GM12878 (cell line): ENCODE data around the gene SRC.

ENCODE experiments used
- EZH2 ChIP-seq: IDR thresholded peaks from 2 replicates; pipeline ENCODE4 v1.6.1; 2012; ENCODE audit warnings: low read depth, mild to moderate bottlenecking, control low read depth, inconsistent platforms, low read length, borderline replicate concordance; ENCODE audit not compliant: control insufficient read depth
- FOXM1 ChIP-seq: IDR thresholded peaks from 2 replicates; pipeline ENCODE4 v1.6.1; 2012; ENCODE audit warnings: low read depth, mild to moderate bottlenecking, inconsistent platforms, low read length, moderate library complexity
- GABPA ChIP-seq: IDR thresholded peaks from 2 replicates; pipeline ENCODE4 v1.6.1; 2014; ENCODE audit warnings: antibody characterized with exemption, low read depth, mild to moderate bottlenecking, inconsistent platforms
- KDM1A ChIP-seq: fragments of 200-600 bp; sonication (generic); IDR thresholded peaks from 2 replicates; pipeline ENCODE4 v1.6.1; 2016; ENCODE audit warnings: borderline replicate concordance
- MXI1 ChIP-seq: fragments of 150-350 bp; IDR thresholded peaks from 2 replicates; pipeline ENCODE4 v1.6.1; 2011; ENCODE audit warnings: low read depth, mild to moderate bottlenecking, inconsistent platforms, low read length, improper control_type of control experiment
- NR2C2 ChIP-seq: IDR thresholded peaks from 2 replicates; pipeline ENCODE4 v1.6.1; 2011; ENCODE audit warnings: borderline replicate concordance, low read depth; ENCODE audit not compliant: control insufficient read depth, insufficient read length
- NR2F1 ChIP-seq: fragments of 450-650 bp; conservative IDR thresholded peaks from 2 replicates; pipeline ENCODE4 v1.6.1; 2017; ENCODE audit warnings: mild to moderate bottlenecking
- RAD21 ChIP-seq: IDR thresholded peaks from 2 replicates; pipeline ENCODE4 v1.6.1; 2011; ENCODE audit warnings: mild to moderate bottlenecking, low read depth, low read length, moderate library complexity; ENCODE audit not compliant: insufficient read depth
- RCOR1 ChIP-seq: conservative IDR thresholded peaks from 2 replicates; pipeline ENCODE4 v1.6.1; 2012; ENCODE audit warnings: low read depth, low read length, improper control_type of control experiment
- TF ChIP-seq, protein P1 (sequence below), 3 experiments: IDR thresholded peaks in 2 of 3; conservative IDR thresholded peaks in 1 of 3; 2 replicates each; pipeline ENCODE4 v1.5.1; 2011; ENCODE audit warnings: low read depth in 3 of 3, low read length in 3 of 3, mild to moderate bottlenecking in 3 of 3, control low read depth in 2 of 3, moderate library complexity in 2 of 3, inconsistent platforms in 1 of 3, mixed read lengths in 1 of 3; ENCODE audit not compliant: control insufficient read depth in 2 of 3, insufficient read depth in 1 of 3; ENCODE audit errors: extremely low read depth in 1 of 3
- TF ChIP-seq, protein P2 (sequence below): IDR thresholded peaks from 2 replicates; pipeline ENCODE4 v1.6.1; 2011; ENCODE audit warnings: borderline replicate concordance, low read depth, mild to moderate bottlenecking, moderate library complexity, low read length; ENCODE audit not compliant: insufficient read depth, poor library complexity, severe bottlenecking
- TF ChIP-seq, protein P3 (sequence below): fragments of 450-650 bp; IDR thresholded peaks from 2 replicates; pipeline ENCODE4 v1.6.1; 2017; ENCODE audit warnings: mild to moderate bottlenecking
- TF ChIP-seq, protein P4 (sequence below): IDR thresholded peaks from 2 replicates; pipeline ENCODE4 v1.6.1; 2011; ENCODE audit warnings: low read depth, low read length, improper control_type of control experiment, borderline replicate concordance

DNA sequence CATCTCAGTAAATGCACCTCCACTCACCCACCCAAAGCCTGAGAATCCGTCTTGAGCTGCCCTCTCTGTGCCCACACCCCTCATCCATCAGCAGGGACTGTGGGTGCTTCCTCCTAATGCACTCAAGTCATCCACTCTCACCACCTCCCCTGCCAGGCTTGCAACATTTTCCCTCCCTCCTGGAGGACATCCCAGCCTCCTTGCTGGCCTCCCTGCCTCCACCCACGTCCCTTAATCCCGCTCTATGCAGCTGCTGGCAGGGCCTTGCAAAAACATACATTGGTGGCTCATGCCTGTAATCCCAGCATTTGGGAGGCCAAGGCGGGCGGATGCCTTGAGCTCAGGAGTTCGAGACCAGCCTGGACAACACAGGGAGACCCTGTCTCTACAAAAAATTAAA, 15.6 kb upstream of the SRC start:
- TF ChIP-seq KDM1A (no peak), GABPA (no peak), RAD21 (no peak), MXI1 (no peak), FOXM1 (no peak), EZH2 (no peak), NR2C2 (no peak), RCOR1 (no peak), NR2F1 (no peak)
- TF ChIP-seq, protein P1, sequence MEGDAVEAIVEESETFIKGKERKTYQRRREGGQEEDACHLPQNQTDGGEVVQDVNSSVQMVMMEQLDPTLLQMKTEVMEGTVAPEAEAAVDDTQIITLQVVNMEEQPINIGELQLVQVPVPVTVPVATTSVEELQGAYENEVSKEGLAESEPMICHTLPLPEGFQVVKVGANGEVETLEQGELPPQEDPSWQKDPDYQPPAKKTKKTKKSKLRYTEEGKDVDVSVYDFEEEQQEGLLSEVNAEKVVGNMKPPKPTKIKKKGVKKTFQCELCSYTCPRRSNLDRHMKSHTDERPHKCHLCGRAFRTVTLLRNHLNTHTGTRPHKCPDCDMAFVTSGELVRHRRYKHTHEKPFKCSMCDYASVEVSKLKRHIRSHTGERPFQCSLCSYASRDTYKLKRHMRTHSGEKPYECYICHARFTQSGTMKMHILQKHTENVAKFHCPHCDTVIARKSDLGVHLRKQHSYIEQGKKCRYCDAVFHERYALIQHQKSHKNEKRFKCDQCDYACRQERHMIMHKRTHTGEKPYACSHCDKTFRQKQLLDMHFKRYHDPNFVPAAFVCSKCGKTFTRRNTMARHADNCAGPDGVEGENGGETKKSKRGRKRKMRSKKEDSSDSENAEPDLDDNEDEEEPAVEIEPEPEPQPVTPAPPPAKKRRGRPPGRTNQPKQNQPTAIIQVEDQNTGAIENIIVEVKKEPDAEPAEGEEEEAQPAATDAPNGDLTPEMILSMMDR (IDR thresholded peaks at IDR 0.05 in 2 of 3, conservative IDR thresholded peaks at IDR 0.05 in 1 of 3; ENCODE audit: control insufficient read depth in 2 of 3, extremely low read depth in 1 of 3, insufficient read depth in 1 of 3, low read depth in 3 of 3, low read length in 3 of 3): no peak
- TF ChIP-seq, protein P2, sequence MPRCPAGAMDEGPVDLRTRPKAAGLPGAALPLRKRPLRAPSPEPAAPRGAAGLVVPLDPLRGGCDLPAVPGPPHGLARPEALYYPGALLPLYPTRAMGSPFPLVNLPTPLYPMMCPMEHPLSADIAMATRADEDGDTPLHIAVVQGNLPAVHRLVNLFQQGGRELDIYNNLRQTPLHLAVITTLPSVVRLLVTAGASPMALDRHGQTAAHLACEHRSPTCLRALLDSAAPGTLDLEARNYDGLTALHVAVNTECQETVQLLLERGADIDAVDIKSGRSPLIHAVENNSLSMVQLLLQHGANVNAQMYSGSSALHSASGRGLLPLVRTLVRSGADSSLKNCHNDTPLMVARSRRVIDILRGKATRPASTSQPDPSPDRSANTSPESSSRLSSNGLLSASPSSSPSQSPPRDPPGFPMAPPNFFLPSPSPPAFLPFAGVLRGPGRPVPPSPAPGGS: no peak
- TF ChIP-seq, protein P3, sequence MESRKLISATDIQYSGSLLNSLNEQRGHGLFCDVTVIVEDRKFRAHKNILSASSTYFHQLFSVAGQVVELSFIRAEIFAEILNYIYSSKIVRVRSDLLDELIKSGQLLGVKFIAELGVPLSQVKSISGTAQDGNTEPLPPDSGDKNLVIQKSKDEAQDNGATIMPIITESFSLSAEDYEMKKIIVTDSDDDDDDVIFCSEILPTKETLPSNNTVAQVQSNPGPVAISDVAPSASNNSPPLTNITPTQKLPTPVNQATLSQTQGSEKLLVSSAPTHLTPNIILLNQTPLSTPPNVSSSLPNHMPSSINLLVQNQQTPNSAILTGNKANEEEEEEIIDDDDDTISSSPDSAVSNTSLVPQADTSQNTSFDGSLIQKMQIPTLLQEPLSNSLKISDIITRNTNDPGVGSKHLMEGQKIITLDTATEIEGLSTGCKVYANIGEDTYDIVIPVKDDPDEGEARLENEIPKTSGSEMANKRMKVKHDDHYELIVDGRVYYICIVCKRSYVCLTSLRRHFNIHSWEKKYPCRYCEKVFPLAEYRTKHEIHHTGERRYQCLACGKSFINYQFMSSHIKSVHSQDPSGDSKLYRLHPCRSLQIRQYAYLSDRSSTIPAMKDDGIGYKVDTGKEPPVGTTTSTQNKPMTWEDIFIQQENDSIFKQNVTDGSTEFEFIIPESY: no peak
- TF ChIP-seq, protein P4, sequence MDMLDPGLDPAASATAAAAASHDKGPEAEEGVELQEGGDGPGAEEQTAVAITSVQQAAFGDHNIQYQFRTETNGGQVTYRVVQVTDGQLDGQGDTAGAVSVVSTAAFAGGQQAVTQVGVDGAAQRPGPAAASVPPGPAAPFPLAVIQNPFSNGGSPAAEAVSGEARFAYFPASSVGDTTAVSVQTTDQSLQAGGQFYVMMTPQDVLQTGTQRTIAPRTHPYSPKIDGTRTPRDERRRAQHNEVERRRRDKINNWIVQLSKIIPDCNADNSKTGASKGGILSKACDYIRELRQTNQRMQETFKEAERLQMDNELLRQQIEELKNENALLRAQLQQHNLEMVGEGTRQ: no peak
